SK-N-DZ (cell line): ENCODE data around the gene GOLGA6L2.
"Not testable (repeated sequence)": the region's sequence is repeated elsewhere in the genome, so short reads cannot be mapped to it uniquely, and the experiment has no call there.

Experiments used
- DNase-seq: peaks from one replicate; pipeline ENCODE4 v3.0.0-alpha.2; 2015; ENCODE audit warnings: low spot score

GOLGA6L2 gene

DNA sequence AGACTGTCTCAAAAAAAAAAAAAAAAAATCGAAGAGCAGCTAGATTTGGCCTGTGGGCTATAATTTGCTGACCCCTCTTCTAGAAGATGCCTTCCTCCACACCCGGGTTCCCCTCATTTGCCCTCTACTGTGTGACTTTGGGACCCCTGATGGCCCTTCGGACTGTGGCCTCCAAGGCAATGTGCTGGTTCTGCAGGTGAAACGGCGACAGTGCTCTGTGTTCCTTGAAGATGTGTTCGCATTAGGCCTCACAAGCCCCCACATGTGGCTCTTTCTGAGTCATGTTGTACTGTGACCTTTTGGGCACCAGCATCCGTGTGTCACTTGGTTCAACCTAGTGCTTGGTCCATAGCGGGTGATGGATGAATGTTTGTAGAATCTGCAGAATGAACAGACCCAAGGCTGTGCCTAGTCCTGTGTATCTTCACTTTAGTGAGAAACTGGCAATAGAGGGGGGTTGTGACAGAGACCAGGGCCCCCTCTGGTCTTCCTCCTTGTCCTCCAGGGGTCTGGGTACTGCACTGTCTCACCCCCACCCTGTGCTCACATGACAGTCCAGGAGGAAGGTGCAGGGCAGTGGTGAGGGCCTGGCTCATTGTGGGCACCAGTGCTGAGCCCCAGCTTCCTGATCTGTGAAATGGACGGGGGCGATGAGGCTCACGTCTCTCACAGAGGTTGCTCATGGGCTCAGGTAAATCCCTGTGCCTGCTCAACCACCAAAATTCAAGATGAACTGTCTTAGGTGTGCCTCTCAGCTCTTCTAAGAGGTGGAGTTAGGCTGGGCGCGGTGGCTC, 22.7 kb downstream of the GOLGA6L2 start:
- no peak for DNase-seq

DNA sequence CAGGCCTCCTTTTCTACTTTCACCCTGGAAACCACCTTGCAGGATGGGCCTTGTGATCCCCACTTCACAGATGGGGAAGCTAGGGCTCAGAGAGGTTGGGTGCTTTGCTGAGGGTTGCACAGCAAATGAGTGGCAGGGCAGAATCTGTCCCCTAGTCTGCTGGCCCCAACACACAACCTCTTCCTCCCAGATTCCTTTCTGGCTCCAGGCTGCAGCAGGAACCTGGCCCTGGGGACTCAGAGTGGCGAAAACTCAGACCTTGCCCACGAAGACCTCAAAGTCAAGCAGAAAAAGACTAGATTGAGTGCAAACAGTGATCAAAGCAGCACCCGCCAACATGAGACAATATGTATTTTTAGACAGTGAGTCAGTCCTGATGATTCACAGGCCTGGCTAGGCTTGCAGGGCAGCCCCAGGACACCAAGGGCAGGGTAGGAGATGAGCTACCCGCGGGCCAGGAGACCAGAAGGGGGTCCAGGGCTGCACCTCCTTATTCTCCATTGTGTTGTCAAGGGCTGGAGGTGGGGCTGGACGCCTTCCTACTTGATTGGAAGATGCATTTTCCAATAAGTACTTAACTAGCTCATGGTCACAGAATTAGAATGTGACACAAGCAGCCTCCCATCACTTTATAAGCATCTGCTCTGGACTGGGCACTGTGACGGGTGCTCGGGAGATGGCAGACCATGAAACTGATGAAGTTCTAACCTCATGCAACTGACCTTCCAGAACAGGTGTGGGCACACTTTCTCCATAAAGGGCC, 23.9 kb downstream of the GOLGA6L2 start:
- DNase-seq = no peak

DNA sequence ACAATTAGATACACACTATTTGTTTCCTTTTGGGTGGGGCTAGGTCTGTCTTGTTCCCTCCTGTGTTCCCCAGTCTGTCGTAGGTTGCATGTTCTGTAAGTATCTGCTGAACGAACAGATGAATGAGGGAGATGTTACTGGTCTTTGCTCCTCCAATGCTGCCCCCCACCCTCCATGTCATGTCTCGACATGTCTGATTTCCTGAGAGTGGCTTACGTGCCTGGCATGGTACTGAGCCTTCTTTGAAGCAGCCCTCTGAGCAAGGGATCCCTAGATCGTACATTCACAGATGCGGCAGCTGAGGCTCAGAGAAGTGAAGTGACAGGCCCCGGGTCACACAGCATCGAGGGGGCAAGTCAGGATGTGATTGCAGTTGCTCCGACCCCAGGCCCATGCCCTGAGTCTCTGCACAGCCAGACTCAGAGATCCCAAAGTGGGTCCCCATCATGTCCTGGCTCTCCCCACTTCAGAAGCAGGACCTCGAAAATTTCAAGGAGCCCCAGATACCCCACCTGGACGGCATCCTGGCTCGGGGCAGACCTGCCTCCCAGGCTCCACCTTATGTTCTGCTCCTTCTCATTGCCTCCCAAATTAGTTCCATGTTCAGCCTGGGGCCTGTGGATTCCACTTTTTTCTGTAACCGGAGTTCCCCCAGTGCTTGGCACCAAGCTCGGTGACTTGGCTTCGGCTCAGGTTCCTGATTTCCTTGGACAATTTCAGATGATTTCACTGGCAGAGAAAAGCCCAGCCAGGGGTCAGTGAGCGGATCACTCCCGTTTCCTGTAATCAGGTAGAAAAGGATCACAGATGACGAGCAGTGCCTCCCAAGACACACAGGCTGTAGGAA, 24.7 kb downstream of the GOLGA6L2 start:
- no peak for DNase-seq

DNA sequence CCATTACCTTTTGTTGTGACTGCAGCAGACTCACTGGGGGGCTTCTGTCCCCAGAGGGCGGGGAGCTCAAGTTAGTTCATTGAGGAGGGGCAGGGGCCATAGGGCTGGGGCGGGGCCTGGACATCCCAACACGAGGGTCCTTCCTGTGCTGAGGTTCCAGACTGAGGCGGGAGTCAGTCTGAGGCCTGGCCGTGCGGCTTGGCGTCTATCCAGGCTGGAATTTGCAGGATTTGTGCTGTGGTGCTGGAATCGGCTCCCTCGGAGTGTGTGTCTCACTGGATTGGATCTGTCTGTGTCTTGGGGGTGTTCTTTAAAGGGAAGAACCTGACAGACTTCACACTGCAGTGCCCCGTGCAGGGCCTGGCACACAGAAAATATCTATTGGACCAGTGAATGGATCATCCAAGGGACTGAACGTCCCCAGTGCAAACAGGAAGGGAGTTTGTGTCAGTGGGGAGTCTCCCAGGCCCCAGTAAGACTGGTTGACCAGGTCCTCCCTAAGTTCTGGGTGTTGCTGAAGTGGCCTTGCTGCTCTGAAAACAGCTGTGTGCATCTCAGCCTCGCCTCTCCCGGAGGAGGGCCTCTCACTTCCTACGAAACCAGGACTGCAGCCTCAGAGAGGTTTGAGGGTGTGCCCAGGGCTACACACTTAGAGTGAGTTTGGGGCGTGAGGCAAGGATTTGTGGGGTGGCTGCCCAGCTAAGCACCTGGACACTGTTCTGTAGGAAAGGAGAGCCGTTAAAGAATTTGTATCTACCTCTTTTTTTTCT, 26.1 kb downstream of the GOLGA6L2 start:
- DNase-seq = no peak

DNA sequence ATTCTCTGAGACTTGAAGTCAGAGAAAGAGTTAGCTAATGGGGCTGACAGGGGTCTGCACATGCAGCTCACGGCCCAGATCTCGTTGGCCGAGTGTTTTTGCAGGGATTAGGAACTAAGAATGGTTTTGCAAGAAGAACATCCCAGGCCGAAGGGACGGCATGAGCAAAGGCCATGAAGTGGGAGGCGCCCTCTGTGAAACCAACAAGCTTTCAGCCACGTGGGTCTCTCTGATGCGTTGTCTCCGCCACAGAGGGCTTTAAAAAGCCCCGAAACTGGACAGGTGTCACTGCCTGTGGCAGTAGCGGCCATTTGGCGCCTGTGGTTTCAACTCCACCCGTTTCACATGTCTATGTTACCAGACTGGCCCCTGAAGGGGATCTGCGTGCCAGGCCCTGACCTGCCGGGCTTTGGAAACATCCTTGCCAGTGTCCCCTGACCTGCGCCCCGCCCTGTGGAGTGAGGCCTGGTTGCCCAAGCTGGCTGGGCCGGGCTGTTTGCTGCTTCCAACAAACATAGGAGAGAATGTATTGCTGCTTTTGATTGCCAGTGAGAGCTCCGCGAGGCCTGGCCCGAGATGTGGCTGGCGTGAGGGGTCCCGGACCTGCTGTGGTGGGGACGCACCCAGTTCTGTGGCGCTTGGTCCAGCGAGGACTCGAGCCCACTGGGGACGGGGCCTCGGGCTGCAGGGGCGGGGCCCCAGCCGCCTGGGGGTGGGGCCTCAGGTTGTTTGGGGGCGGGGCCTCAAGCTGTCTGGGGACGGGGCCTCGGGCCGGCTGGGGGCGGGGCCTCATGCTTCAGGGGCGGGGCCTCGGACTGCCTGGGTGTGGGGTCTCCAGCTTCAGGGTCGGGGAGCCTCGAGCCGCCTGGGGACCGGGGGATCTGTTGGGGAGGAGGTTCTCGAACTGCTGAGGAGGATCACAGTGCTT, 30.4 kb downstream of the GOLGA6L2 start:
- DNase-seq = no peak

DNA sequence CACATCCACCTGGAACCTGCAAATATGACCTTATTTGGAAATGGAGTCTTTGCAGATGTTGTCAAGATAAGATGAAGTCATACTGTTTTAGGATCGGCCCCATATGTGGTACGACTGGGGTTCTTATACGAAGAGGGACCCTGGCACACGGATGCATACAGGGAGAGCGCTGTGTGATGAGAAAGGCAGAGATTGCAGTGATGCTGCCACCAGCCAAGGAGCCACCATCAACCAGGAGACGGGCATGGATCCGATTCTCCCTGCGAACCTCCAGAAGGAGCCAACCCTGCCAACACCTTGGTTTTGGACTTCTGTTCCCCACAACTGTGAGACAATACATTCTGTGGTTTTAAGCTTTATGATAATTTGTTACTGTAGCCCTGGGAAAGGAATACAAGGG, 31.2 kb downstream of the GOLGA6L2 start:
- DNase-seq = not testable (repeated sequence)

DNA sequence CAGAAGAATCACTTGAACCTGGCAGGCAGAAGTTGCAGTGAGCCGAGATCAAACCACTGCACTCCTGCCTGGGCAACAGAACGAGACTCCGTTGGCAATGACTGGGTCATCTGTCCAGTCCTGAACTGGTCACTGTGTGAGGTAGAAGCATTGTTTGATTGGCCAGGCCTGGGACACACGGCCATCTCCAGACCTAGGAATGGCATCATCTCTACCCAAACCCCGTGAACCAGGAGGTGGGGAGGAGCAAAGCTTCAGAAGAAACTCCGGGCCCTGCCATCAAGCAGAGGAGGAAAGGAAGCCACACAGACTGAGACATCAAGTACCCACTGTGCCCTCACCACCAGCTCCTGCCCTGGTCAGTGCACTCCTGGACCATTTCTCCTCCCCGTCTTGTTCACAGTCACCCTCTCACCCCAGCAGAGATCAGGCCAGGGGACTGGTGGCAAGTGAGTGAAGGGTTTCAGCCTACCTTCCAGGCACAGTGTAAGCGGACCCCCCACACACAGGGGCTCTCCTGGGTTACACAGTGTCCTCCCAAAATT, 31.6 kb downstream of the GOLGA6L2 start:
- no peak for DNase-seq

DNA sequence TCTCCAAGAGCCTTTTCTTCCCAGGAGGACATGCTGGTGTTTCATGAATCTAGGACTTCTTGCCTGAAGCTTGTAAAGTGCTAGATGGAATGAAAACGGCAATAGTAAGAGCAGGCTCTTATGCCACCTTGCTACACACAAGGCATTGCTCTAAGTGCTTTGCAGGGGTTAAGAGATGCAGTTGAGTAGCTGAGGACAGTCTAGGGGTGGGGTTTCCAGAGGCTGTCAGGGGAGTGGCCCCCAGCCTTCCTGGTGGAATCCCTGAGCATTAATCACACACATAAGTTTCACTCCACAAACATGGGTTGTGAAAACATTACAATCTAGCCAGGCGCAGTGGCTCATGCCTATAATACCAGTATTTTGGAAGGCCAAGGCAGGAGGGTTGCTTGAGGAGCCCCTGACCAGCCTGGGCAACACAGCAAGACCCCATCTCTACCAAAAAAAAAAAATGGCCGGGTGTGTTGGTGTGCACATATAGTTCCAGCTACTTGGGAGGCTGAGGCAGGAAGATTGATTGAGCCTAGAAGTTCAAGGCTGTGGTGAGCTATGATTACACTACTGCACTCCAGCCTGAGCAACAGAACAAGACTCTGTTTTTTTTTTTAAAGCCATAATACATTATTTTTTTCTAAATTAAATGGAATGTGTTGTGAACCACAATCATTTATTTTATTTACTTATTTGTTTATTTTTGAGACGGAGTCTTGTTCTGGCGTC, 34.0 kb downstream of the GOLGA6L2 start:
- not testable (repeated sequence) for DNase-seq

DNA sequence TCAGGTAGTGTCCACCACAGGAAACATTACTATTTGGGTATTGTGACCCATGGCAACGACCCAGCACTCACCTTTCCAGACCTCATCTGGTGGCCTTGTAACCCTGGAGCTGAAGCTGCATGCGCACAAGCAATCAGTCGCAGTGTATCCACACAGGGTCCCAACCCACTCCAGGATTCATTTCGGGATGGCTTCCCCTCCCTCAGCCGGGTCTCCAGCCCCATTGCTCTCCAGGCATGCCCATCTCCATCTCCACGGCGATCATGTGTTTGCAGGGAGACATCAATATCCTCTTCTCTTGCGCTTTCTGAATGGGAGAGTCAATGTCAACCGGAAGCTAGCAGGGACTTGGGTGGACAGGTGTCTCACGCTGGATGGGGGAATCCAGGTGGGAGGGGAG, 35.2 kb downstream of the GOLGA6L2 start:
- DNase-seq = no peak

DNA sequence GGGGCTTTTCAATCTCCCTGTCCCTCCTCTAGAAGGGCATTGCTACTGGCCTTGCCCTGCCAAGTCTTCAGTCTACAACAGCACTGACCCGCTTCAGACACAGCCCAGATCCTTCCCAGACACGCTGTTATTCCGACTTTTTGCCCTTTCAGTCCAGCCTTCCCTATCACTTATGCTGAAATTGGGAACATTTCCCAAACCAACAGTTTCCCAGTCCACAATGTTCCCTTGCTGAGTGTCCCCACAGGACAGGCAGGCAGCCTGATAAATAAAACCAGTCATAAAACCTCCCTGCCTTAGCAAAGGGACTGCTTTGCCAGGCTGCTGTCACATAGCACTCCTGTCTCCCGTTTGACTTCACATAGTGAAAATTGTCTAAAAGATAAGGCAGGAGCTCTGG, 43.5 kb downstream of the GOLGA6L2 start:
- DNase-seq = no peak

DNA sequence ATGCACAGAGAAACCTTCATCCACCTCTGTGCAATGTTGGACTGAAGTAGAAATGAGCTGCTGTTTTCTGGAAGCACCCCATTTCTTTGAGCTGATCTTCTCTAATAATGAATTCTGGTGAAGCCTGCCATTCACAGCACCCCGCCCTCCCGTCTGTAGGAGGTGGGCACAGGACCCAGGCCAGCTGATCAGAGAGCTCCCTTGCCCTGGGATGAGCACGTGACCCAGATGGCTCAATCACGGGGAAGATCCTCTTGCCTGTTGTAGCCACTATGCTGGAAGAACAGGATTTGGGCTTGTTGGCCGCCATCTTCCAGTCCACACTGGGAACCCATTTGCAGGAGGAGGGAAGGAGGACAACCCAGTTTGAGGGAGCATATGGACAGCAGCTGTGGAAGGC, 44.5 kb downstream of the GOLGA6L2 start:
- DNase-seq = no peak

DNA sequence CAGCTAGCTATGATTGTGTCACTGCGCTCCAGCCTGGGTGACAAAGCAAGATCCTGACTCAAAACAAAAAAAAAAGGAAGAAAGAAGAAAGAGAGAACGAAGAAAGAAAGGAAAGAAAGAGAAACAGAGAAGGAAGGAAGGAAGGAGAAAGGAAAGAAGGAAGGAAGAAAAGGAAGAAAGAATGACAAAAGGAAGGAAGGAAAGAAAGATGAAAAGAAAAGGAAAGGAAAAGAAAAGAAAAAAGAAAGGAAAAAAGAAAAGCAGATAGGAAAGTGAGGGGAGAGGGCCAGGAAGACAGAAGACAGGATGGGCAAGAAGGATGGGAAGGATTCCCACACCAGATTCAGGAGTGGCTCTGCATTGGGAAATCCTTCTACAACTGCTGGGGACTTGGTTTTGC, 44.9 kb downstream of the GOLGA6L2 start:
- no peak for DNase-seq

DNA sequence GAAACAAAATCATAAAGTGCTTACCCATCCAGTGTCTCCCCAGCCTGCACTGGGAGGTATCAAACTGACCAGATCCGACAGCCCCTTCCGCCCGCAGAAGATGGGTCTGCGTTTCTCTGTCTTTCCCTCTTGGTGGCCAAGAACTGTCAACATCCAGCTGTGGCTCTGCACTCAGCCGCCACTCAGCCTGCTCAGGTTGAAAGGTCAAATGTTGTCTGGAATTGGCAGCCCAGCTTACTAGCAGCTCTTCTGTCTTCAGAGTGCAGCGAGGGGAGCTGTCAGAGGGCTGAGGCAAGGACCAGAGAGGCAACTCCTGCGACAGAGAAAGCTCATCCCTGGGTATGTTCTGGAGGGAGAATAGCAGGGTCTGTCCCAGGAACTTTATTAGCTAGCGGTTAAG, 45.4 kb downstream of the GOLGA6L2 start:
- DNase-seq = no peak

DNA sequence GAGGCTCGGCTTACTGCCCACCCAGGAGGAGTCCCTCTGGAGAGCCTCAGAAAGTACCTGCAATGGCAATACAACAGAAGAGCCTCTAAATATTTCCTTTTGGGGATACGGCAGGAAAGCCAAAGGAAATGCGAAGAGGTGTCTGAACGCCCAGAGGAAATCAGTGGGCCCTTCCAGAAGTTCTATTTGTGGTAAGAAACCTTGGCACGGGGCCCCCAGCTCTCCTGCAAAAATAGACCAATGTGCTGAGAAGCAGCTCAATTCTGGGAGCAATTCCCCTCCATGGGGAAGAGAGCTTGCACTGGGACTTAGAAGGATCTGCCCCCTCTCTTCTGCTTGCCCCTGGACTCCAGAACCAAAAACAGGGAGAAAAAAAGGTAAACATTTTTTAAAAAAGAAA, 47.8 kb downstream of the GOLGA6L2 start:
- DNase-seq = not testable (repeated sequence)

DNA sequence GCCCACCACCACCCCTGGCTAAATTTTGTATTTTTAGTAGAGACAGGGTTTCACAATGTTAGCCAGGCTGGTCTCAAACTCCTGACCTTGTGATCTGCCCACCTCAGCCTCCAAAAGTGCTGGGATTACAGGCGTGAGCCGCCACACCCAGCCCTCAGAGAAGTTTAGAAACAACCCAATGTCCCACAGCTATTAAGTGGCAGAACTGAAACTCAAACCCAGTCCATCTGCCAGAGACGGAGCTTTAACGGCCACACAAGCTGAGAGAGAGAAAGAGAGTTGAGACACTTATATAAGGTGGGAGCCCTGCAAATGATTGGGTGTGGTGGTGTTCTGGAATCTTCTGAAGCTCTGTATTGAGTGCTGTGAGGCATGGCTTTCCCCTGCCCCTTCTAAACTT, 48.7 kb downstream of the GOLGA6L2 start:
- not testable (repeated sequence) for DNase-seq

DNA sequence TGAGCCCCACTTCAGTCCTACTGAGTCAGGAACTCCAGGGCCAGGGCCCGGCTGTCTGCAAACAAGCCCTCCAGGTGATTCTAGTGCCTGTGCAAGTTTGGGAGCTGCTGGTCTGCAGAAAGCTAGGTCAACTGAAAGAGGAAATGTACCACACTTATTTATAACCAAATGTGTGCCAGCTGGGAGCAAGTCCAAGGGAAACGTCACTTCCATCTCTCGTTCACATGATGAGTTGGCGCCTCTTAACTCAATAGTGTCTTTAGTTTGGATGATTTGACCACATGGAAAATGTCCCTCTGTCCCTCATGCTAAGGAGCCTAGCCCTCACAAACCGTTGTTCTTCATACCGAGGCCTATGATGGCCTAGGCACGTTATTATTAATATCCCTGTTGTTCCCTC, 49.3 kb downstream of the GOLGA6L2 start:
- DNase-seq = no peak

DNA sequence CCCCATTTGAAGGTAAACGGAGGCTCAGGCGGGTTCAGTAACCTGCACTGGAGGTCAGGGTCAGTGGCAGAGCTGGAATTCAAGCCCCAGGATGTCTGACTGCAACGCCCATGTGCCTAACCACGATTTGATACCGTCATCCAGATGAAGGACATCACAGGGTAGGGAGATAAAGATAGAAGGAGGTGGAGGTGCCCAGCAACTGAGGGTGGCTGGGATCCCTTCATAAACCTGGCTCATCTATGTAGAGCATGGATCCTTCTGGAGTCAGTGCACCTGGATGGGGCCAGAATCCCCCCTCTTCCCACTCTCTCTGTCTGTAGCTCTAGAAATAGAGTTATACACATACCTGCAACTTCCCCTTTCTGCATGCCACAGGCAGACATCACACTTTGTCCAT, 51.2 kb downstream of the GOLGA6L2 start:
- DNase-seq = no peak

DNA sequence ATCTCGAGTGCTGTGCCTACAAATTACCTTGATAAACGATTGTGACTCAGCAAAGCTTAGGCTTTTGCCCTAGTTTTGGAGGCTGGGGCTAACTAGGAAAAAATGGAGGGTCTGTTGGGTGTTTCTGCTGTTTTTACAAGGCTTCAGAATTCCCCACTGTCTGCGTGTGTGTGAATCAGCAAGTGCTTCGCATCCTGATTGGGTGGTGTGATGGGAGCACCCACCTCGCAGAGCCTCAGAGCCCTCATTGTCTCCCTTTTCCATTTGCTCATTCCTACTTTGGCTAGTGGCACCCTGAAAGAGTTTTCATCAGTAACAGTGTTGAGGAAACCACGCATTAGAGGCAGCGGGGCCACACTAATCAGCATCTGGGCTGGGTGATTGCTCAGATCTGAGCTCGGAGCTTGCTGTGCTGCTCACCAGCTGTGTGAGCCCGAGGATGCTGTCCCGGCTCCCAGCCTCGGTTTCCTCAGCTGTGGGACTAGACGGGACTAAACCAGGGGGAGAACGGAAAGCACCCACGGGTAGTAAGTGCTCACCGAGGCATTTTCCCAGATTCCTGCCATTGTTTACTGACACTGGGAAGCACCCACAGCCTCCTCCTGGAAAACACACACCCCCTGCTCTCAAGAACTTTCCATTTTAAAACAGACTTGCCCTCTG, 51.9 kb downstream of the GOLGA6L2 start:
- no peak for DNase-seq
